ENCODE results near the gene ATF6B.
A peak's percentile ranks its signal among the peaks of the same experiment; 100 is the strongest.

Gene ATF6B

DNA sequence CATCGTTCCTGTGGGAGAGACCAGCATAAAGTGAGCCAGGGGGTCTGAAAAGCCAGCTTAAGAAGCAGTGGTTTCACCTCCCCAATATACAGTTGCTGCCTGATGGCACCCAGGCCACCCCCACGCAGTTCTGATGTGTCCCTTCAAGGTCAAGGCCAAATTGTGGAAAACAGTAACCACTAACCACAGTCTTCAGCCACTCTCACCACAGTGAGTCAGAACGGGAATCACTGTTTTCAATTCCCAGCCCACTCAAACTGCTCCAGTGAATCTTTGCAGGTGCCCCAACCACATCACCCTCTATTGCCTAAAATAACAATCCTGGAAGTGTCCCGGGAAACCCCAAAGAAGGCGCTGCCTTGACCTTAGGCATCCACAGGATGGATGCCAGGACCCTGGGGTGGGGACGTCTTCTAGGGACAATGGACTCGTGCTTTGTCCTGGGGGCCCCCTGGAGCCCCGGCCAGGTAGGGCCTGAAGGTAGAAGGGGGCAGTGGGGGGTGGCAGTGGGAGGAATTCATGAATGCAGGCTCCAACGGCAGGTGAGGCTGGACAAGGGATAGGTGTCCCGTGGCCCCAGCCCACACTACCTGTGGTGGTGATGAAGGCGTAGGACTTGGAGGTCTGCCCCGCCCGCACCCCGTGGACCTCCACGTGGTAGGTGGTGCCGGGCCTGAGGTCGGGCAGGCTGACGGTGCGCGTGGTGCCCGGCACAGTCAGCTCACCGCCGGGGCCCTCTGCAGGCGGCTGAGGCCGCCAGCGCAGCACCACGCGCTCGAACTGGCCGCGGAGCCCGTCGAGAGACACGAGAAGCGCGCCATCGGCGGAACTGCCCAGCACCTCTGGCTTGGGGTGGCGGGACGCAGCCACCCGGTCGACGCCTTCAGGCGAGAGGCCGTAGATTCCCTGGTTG is 41.1 kb downstream of the ATF6B start:
- DNase-seq (ENCODE audit: low read depth), result peak; percentile 92
- TF ChIP-seq, protein P1, sequence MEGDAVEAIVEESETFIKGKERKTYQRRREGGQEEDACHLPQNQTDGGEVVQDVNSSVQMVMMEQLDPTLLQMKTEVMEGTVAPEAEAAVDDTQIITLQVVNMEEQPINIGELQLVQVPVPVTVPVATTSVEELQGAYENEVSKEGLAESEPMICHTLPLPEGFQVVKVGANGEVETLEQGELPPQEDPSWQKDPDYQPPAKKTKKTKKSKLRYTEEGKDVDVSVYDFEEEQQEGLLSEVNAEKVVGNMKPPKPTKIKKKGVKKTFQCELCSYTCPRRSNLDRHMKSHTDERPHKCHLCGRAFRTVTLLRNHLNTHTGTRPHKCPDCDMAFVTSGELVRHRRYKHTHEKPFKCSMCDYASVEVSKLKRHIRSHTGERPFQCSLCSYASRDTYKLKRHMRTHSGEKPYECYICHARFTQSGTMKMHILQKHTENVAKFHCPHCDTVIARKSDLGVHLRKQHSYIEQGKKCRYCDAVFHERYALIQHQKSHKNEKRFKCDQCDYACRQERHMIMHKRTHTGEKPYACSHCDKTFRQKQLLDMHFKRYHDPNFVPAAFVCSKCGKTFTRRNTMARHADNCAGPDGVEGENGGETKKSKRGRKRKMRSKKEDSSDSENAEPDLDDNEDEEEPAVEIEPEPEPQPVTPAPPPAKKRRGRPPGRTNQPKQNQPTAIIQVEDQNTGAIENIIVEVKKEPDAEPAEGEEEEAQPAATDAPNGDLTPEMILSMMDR (conservative IDR thresholded peaks at IDR 0.05; ENCODE audit: control insufficient read depth, insufficient read depth, low read depth, low read length), result no peak
- H3K4me3 ChIP-seq (ENCODE audit: control insufficient read depth, low read depth, low read length), result no peak overlapping the region

DNA sequence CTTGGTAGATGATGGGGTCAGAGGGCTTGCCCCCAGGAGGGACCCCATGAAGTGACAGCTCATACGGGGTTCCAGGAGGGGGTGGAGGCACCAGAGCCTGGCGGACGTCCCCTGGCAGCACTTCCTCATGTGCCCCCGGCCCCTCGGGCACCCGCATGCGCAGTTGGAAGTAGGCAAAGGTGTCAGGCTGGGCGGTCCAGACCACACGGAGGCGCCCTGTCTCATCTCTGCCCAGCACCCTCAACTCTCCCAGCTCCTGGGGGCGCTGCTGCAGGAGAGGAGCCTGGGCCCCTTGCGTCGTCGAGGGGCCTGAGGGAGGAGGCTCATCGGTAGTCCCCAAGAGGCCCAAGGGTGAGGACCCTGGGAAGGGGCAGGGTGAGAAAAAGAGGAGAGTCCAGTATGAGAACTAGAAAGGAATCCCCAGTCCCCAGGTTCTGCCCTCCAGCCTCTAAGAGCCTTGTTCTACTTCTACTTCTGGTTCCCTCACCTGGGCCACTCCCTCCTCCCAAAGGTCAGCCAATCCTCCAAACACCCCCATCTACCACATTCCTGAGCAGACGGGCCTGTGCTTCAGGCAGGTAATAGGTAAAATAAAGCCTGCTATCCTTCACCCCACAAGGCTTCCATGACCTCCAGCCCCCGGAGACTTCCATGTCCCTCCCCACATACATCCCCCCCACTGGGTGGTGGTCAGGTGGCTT is 42.1 kb downstream of the ATF6B start:
- TF ChIP-seq, protein P1 (conservative IDR thresholded peaks at IDR 0.05; ENCODE audit: control insufficient read depth, insufficient read depth, low read depth, low read length), result no peak
- no peak for DNase-seq (ENCODE audit: low read depth)
- no peak overlapping the region for H3K4me3 ChIP-seq (ENCODE audit: control insufficient read depth, low read depth, low read length)

DNA sequence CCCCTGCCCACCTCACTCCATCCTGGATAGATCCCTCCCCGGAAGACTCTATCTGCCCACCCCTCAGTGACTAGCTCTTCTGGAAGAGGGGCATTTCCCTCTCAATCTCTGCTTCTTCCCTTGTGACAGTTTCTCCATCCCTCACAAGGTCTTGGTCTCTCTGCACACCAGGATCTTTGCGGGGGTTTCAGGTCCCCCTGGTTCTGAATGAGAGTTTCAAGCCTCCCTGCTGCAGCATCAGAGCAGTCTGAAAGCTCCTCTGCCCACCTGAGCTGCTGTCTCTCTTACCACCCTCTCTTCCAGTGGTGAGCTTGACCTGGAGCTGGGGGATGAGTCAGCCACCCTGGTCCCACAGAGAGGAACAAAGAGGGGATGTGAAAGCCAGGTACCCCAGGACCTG is 43.3 kb downstream of the ATF6B start:
- TF ChIP-seq, protein P1 (conservative IDR thresholded peaks at IDR 0.05; ENCODE audit: control insufficient read depth, insufficient read depth, low read depth, low read length), result no peak
- DNase-seq (ENCODE audit: low read depth), result no peak
- H3K4me3 ChIP-seq (ENCODE audit: control insufficient read depth, low read depth, low read length), result no peak overlapping the region

DNA sequence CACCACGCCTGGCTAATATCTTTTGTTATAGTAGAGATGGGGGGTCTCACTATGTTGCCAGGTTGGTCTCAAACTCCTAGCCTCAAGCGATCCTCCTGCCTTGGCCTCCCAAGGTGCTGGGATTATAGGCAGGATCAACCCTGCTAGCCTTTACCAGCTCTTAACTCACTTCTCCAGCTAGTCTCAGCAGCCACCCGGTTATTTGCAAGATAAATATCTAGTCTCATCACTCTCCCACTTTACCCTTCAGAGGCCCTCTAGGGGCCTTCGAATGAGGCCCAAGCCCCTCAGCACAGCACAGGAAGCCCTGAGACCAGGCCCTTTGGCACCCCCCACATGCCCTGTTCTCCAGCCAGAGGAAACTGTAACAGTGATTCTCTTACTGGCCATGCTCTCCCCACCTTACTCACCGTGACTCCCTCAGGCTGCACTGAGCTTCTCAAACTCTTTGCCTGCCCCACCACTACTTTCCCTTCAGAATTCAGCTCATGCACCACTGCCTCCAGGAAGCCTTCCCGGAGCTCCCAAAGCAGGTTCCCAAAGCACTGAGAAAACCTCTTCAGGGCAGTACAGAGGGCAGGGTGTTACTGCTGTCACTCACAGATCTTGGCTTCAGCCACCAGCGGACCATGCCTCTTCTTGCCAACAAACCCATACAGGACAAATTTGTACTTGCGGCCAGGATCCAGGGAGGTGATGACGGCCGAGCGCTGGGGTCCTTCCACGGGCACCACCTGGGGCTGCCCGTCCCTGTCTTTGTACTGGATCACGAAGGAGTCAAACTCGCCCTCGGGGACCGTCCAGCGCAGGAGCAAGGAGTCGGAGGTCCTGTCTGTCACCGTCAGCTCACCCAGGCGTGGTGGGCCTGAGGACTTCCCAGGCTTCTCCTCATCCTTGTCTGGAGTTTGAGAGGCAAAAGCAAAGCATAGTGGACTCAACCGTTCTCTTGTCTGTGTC is 44.0 kb downstream of the ATF6B start:
- DNase-seq (ENCODE audit: low read depth), result no peak
- TF ChIP-seq, protein P1 (conservative IDR thresholded peaks at IDR 0.05; ENCODE audit: control insufficient read depth, insufficient read depth, low read depth, low read length), result no peak
- no peak overlapping the region for H3K4me3 ChIP-seq (ENCODE audit: control insufficient read depth, low read depth, low read length)

DNA sequence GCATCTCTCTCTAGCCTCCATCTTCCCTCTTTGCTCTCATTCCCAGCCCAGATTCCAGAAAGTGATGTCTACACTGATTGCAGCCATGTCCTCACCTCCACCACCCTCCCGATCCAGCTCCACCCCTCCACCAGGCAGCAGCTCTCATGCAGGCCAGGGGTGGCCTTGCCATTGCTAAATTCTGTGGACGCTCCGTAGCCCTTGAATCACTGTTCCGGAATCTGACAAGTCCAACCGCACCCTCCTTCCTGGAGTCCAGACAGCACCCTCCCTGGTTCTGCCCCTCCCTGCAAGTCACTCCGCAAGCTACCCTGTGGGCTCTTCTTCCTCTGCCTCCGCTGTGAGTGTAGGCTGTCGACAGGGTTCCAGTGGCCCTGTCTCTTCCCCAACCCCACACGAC is 45.1 kb downstream of the ATF6B start:
- TF ChIP-seq, protein P1 (conservative IDR thresholded peaks at IDR 0.05; ENCODE audit: control insufficient read depth, insufficient read depth, low read depth, low read length), result no peak
- peak; percentile 94 for DNase-seq (ENCODE audit: low read depth)
- H3K4me3 ChIP-seq (ENCODE audit: control insufficient read depth, low read depth, low read length), result no peak overlapping the region

DNA sequence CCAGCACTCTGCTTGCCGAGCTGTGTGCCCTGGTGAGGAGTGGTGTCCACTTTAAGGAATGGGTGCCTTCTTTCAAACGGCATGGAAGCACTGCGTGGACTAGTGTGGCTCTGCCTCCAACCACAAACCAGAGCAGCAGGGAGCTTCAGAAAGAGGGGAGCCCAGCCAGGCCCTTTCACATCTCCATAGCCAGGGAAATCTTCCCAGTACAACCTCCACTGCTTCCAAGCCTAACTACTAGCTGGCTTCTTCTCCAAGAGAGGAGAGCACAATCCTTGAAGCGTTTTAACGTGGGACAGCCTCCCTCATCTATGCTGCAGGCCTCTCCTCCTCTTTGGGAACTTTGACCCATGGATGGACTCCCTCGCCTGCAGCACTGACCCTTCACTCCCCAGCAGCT is 45.6 kb downstream of the ATF6B start:
- no peak for DNase-seq (ENCODE audit: low read depth)
- no peak overlapping the region for H3K4me3 ChIP-seq (ENCODE audit: control insufficient read depth, low read depth, low read length)
- TF ChIP-seq, protein P1 (conservative IDR thresholded peaks at IDR 0.05; ENCODE audit: control insufficient read depth, insufficient read depth, low read depth, low read length), result no peak
